Measurements from ENCODE around the gene KLHL11. TPM values are rescaled to one million over a fixed set of nuclear protein-coding genes. Genes with fewer than 3 reads are reported as not detected.
"Not testable (repeated sequence)": the region's sequence is repeated elsewhere in the genome, so short reads cannot be mapped to it uniquely, and the experiment has no call there.

The KLHL11 gene
- total and polyA plus RNA-seq, 4 donors: 0.68 to 12.6 (median 7.1) TPM

GRCh38 chr17:41880130-41880529, 14.9 kb upstream of the KLHL11 start (continued):
- no peak for TF ChIP-seq CTCF (IDR thresholded peaks at IDR 0.05; ENCODE audit: low read depth, low read length, missing input control)
- peak; percentile 33 to 54 for TF ChIP-seq HNF4A (conservative IDR thresholded peaks at IDR 0.05)
- TF ChIP-seq TAF1 (conservative IDR thresholded peaks at IDR 0.05): no peak
- peak; percentile 76 for TF ChIP-seq NR2F2 (IDR thresholded peaks at IDR 0.05)

GRCh38 chr17:41874293-41874670, 9.1 kb upstream of the KLHL11 start:
- H3K27me3 ChIP-seq (ENCODE audit: control insufficient read depth in 4 of 4, insufficient read depth in 4 of 4, low read length in 3 of 4); H3K9ac ChIP-seq (ENCODE audit: low read depth in 1 of 2, low read length in 2 of 2); H3K9me3 ChIP-seq (ENCODE audit: control insufficient read depth in 4 of 4, low read length in 3 of 4); H3K4me3 ChIP-seq (ENCODE audit: low read depth in 1 of 3, low read length in 3 of 3); H3K27ac ChIP-seq (ENCODE audit: low read depth in 1 of 2, low read length in 2 of 2); DNase-seq (ENCODE audit: low spot score): not testable (repeated sequence)
- peaks cover 11 to 35% (median 28%) of the 10 kb centered on the region in 4 donors for H3K4me1 ChIP-seq (ENCODE audit: control insufficient read depth in 4 of 4, insufficient read depth in 4 of 4, low read length in 3 of 4)
- H3K36me3 ChIP-seq (ENCODE audit: control insufficient read depth in 4 of 4, insufficient read depth in 3 of 4, low read depth in 1 of 4, low read length in 3 of 4): peaks cover 15 to 25% (median 21%) of the 10 kb centered on the region in 4 donors
- WGBS: 95% methylated on average over 9 of the region's 9 CpGs

- DNase-seq (ENCODE audit: low spot score): no peak
Measured at GRCh38 chr17:41873559-41874292, 8.5 kb upstream of the KLHL11 start.

More at GRCh38 chr17:41873559-41874292, 8.5 kb upstream of the KLHL11 start:
- TF ChIP-seq GABPA (IDR thresholded peaks at IDR 0.05 in 1 of 2, conservative IDR thresholded peaks at IDR 0.05 in 1 of 2): no peak
- TF ChIP-seq HNF4A (conservative IDR thresholded peaks at IDR 0.05): peak; percentile 82
- TF ChIP-seq SP1 (IDR thresholded peaks at IDR 0.05): peak; percentile 47
- TF ChIP-seq TAF1 (conservative IDR thresholded peaks at IDR 0.05): no peak
- TF ChIP-seq JUND (IDR thresholded peaks at IDR 0.05): peak in 1 of 2 donors; percentile 53
- TF ChIP-seq RXRA (IDR thresholded peaks at IDR 0.05): peak; percentile 85 to 88
- peak; percentile 11 to 15 for TF ChIP-seq RAD21 (IDR thresholded peaks at IDR 0.05)
- TF ChIP-seq YY1 (IDR thresholded peaks at IDR 0.05): peak; percentile 42
- TF ChIP-seq CTCF (IDR thresholded peaks at IDR 0.05; ENCODE audit: low read depth, low read length, missing input control): no peak
- no peak for TF ChIP-seq FOXA2 (IDR thresholded peaks at IDR 0.05)
- TF ChIP-seq NR2F2 (IDR thresholded peaks at IDR 0.05): peak; percentile 79
- peak; percentile 26 for TF ChIP-seq HNF4G (IDR thresholded peaks at IDR 0.05)
- 63% methylated on average over 10 of the region's 10 CpGs for whole genome bisulfite sequencing
- no peak overlapping the region for H3K9ac ChIP-seq (ENCODE audit: low read depth in 1 of 2, low read length in 2 of 2)
- H3K9me3 ChIP-seq (ENCODE audit: control insufficient read depth in 4 of 4, low read length in 3 of 4): no peaks in the 10 kb centered on the region
- peak overlapping the region in 1 of 2 donors; percentile 17 for H3K27ac ChIP-seq (ENCODE audit: low read depth in 1 of 2, low read length in 2 of 2)
- H3K36me3 ChIP-seq (ENCODE audit: control insufficient read depth in 4 of 4, insufficient read depth in 3 of 4, low read depth in 1 of 4, low read length in 3 of 4): peaks cover 13 to 23% (median 20%) of the 10 kb centered on the region in 4 donors
- no peak overlapping the region for H3K4me3 ChIP-seq (ENCODE audit: low read depth in 1 of 3, low read length in 3 of 3)
- peaks cover 11 to 40% (median 32%) of the 10 kb centered on the region in 4 donors for H3K4me1 ChIP-seq (ENCODE audit: control insufficient read depth in 4 of 4, insufficient read depth in 4 of 4, low read length in 3 of 4)
- H3K27me3 ChIP-seq (ENCODE audit: control insufficient read depth in 4 of 4, insufficient read depth in 4 of 4, low read length in 3 of 4): no peaks in the 10 kb centered on the region

All from liver (tissue), 9 donors.